ENCODE results near the gene SEMA3C.
"Not testable (repeated sequence)": the region's sequence is repeated elsewhere in the genome, so short reads cannot be mapped to it uniquely, and the experiment has no call there.

The SEMA3C gene

GRCh38 chr7:80929619-80930018, 10.8 kb upstream of the SEMA3C start:
- peak in 1 of 2 donors; percentile 70 for DNase-seq (ENCODE audit: low read depth in 2 of 2)
- no peak overlapping the region for H3K4me3 ChIP-seq (replicated peaks in 1 of 2; ENCODE audit: low read depth in 2 of 2, low read length in 2 of 2)
- TF ChIP-seq, protein P1, sequence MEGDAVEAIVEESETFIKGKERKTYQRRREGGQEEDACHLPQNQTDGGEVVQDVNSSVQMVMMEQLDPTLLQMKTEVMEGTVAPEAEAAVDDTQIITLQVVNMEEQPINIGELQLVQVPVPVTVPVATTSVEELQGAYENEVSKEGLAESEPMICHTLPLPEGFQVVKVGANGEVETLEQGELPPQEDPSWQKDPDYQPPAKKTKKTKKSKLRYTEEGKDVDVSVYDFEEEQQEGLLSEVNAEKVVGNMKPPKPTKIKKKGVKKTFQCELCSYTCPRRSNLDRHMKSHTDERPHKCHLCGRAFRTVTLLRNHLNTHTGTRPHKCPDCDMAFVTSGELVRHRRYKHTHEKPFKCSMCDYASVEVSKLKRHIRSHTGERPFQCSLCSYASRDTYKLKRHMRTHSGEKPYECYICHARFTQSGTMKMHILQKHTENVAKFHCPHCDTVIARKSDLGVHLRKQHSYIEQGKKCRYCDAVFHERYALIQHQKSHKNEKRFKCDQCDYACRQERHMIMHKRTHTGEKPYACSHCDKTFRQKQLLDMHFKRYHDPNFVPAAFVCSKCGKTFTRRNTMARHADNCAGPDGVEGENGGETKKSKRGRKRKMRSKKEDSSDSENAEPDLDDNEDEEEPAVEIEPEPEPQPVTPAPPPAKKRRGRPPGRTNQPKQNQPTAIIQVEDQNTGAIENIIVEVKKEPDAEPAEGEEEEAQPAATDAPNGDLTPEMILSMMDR (IDR thresholded peaks at IDR 0.05; ENCODE audit: low read depth, low read length): no peak

DNA sequence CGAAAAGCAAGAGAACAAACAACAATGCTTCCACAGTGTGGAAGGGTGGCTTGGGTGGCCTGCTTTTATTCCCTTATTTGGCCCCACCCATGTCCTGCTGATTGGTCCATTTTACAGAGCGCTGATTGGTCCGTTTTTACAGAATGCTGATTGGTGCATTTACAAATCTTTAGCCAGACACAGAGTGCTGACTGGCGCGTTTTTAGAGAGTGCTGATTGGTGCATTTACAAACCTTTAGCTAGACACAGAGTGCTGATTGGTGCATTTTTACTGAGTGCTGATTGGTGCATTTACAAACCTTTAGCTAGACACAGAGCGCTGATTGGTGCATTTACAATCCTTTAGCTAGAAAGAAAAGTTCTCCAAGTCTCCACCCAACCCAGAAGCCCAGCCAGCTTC, 8.1 kb upstream of the SEMA3C start:
- not testable (repeated sequence) for H3K4me3 ChIP-seq (replicated peaks in 1 of 2; ENCODE audit: low read depth in 2 of 2, low read length in 2 of 2); DNase-seq (ENCODE audit: low read depth in 2 of 2)

DNA sequence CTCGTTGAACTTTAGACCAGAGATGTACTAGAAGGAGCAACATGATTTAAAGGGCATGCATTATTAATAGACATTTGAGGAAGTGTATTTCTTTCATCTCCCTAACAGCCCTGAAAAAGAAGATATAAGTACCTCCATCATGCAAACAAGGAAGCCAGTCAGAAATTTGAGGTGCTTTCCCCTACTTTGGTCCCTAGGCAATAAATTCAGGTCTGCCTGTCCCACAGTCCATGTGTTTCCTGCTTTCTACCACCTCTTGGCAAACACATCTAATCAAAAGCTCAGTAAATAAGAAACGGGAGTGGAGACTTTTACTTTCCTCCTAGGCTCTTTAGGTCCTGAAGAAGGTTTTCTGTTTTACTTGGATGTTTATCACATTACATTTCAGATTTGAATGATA, 5.2 kb upstream of the SEMA3C start:
- TF ChIP-seq, protein P1 (IDR thresholded peaks at IDR 0.05; ENCODE audit: low read depth, low read length): no peak
- no peak for DNase-seq (ENCODE audit: low read depth in 2 of 2)

DNA sequence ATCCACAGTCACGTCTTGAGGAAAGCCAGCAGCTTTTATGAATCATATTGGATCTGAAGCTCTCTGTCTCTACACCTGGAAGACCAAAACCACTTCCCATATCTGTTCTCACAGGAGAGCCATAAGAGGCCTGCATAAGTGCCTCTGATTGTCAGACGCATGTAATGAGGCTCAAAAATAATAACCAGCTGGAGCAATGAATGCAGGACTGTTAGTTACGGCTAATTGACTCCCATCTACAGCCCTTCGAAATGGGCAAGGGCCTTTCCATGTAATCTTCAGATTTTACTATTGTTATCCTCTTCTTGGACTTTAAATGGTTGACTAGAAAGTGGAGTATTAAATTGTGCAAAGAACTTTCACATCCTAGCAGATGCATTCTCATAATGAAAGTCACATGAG, 4.4 kb upstream of the SEMA3C start:
- TF ChIP-seq, protein P1 (IDR thresholded peaks at IDR 0.05; ENCODE audit: low read depth, low read length): no peak
- no peak overlapping the region for H3K4me3 ChIP-seq (replicated peaks in 1 of 2; ENCODE audit: low read depth in 2 of 2, low read length in 2 of 2)
- DNase-seq (ENCODE audit: low read depth in 2 of 2): no peak

More for the DNA sequence above, 5.2 kb upstream of the SEMA3C start:
- H3K4me3 ChIP-seq (replicated peaks in 1 of 2; ENCODE audit: low read depth in 2 of 2, low read length in 2 of 2): no peak overlapping the region

DNA sequence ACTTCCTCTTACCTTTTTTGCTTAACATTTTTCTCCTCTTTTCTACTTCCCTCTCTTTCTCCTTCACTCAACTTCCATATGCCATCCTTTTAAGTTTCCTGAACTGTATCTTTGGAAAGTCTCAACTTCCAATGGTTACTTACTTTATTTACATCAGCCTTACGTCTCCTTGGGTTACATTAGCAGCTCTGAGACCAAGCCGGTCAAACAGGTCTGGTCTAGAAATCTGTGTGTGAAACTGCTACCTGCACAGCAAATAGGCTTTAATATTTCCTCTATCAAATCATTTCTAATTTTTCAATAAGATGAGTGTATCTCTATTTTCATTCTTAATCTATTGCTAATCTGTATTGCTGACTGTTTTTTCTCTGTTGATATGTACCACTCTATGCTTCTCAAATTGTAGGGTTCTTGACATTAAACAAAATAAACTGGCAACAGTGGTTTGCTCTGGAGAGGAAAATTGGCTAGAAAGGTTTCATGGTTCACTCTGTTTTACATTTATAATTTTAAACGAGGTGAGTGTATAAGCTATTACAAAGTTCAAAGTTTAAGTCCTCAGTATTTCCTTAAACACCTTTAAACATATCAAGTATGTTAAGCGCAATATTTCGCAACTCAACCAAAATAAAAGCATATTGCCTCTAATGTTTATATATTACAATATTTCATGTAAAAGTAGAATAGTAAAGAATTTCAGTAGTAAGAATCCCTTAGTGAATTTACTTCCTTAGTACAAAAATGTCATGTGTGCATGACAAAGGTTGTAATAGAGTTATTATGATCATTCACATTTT, 3.6 kb upstream of the SEMA3C start:
- TF ChIP-seq, protein P1 (IDR thresholded peaks at IDR 0.05; ENCODE audit: low read depth, low read length): no peak
- no peak for DNase-seq (ENCODE audit: low read depth in 2 of 2)

GRCh38 chr7:80921130-80921529, 2.3 kb upstream of the SEMA3C start:
- TF ChIP-seq, protein P1 (IDR thresholded peaks at IDR 0.05; ENCODE audit: low read depth, low read length): no peak
- no peak overlapping the region for H3K4me3 ChIP-seq (replicated peaks in 1 of 2; ENCODE audit: low read depth in 2 of 2, low read length in 2 of 2)
- peak; percentile 42 to 72 for DNase-seq (ENCODE audit: low read depth in 2 of 2)

More for the DNA sequence above, 3.6 kb upstream of the SEMA3C start:
- no peak overlapping the region for H3K4me3 ChIP-seq (replicated peaks in 1 of 2; ENCODE audit: low read depth in 2 of 2, low read length in 2 of 2)

DNA sequence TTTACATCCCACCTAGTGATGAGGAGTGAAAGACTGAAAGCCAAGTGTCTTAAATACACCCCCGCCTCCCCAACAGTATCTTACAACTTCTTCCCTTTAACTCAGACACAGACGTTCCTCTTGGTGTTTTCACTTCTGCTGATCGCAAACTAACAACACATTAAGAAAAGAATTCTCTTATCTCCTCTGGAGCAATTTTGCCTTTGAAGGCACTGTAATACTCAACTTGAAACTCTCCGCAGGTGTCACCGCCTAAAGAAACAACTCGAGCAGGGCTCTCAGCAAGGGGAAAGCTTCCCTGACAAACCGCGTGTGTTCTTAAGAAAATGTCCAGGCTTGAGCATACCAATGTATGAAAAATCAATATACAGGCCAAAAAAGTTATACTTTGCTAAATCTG, 452 bp downstream of the SEMA3C start:
- TF ChIP-seq, protein P1 (IDR thresholded peaks at IDR 0.05; ENCODE audit: low read depth, low read length): no peak
- peak overlapping the region; percentile 64 for H3K4me3 ChIP-seq (replicated peaks in 1 of 2; ENCODE audit: low read depth in 2 of 2, low read length in 2 of 2)
- DNase-seq (ENCODE audit: low read depth in 2 of 2): peak; percentile 26 to 52
